DND-41 (cell line): ENCODE measurements around the gene AK8.

Experiments used
- ATAC-seq: fragments of 200-7000 bp; cut with Tn5 transposase; 3 replicates; pipeline ENCODE4 v1.9.1; 2021; ENCODE audit warnings: low read depth; ENCODE audit not compliant: insufficient read depth
- DNase-seq: peaks from one replicate; pipeline ENCODE4 v3.0.0-alpha.2; 2020
- H2AFZ ChIP-seq: 2 replicates; pipeline ENCODE4 v1.6.0; 2012; ENCODE audit warnings: low read depth, low read length
- H3K27ac ChIP-seq: 2 replicates; pipeline ENCODE4 v1.5.1; 2012; ENCODE audit warnings: low read length, inconsistent platforms
- H3K27me3 ChIP-seq: fragments of 200-600 bp; sonication (generic); 2 replicates; pipeline ENCODE4 v1.6.0; 2012; ENCODE audit warnings: low read length, mild to moderate bottlenecking, inconsistent platforms; ENCODE audit not compliant: insufficient read depth, poor library complexity
- H3K36me3 ChIP-seq: 2 replicates; pipeline ENCODE4 v1.5.1; 2012; ENCODE audit warnings: low read length, inconsistent platforms; ENCODE audit not compliant: insufficient read depth
- H3K4me1 ChIP-seq: 2 replicates; pipeline ENCODE4 v1.5.1; 2012; ENCODE audit warnings: mild to moderate bottlenecking, low read length; ENCODE audit not compliant: insufficient read depth
- H3K4me2 ChIP-seq: 2 replicates; pipeline ENCODE4 v1.6.0; 2012; ENCODE audit warnings: mild to moderate bottlenecking, moderate library complexity, low read length, inconsistent platforms; ENCODE audit not compliant: insufficient read depth
- H3K4me3 ChIP-seq, 2 experiments: fragments of 200-600 bp in 1 of 2; shearing (Covaris generic) in 1 of 2; 2 replicates each; pipeline ENCODE4 v1.5.1; 2012 to 2016; ENCODE audit warnings: inconsistent platforms in 2 of 2, low read length in 2 of 2, mild to moderate bottlenecking in 2 of 2, low read depth in 1 of 2, moderate library complexity in 1 of 2
- H3K79me2 ChIP-seq: 2 replicates; pipeline ENCODE4 v1.6.0; 2012; ENCODE audit warnings: low read length, inconsistent platforms; ENCODE audit not compliant: insufficient read depth
- H3K9ac ChIP-seq: 2 replicates; pipeline ENCODE4 v1.6.0; 2012; ENCODE audit warnings: low read depth, mild to moderate bottlenecking, inconsistent platforms, low read length, moderate library complexity
- H3K9me3 ChIP-seq: 2 replicates; pipeline ENCODE4 v1.5.1; 2012; ENCODE audit warnings: low read length, moderate library complexity, mild to moderate bottlenecking, inconsistent platforms; ENCODE audit not compliant: insufficient read depth, severe bottlenecking
- H4K20me1 ChIP-seq: 2 replicates; pipeline ENCODE4 v1.6.0; 2012; ENCODE audit warnings: low read length; ENCODE audit not compliant: insufficient read depth
- CTCF ChIP-seq: IDR thresholded peaks from 2 replicates; pipeline ENCODE4 v1.5.1; 2012; ENCODE audit warnings: borderline replicate concordance, low read length, moderate library complexity, mild to moderate bottlenecking; ENCODE audit not compliant: poor library complexity, severe bottlenecking; ENCODE audit errors: extremely low read depth
- EZH2 ChIP-seq: IDR thresholded peaks from 3 replicates; pipeline ENCODE4 v1.6.1; 2012; ENCODE audit warnings: borderline replicate concordance, low read depth, mild to moderate bottlenecking, moderate library complexity, low read length, inconsistent platforms; ENCODE audit not compliant: severe bottlenecking

Gene AK8

GRCh38 chr9:132827366-132827765 lies 50.7 kb downstream of the AK8 start:
- peaks cover 24% of the 10 kb centered on the region for H3K4me1 ChIP-seq
- H4K20me1 ChIP-seq = no peaks in the 10 kb centered on the region
- H3K9ac ChIP-seq = no peak overlapping the region
- H3K4me3 ChIP-seq = no peak overlapping the region
- no peaks in the 10 kb centered on the region for H3K79me2 ChIP-seq
- no peak for TF ChIP-seq EZH2
- TF ChIP-seq CTCF = no peak
- H2AFZ ChIP-seq = no peak overlapping the region
- H3K27me3 ChIP-seq = no peaks in the 10 kb centered on the region
- no peak overlapping the region for H3K4me2 ChIP-seq
- no peaks in the 10 kb centered on the region for H3K9me3 ChIP-seq
- H3K27ac ChIP-seq = no peak overlapping the region
- ATAC-seq (no peak), DNase-seq (no peak)
- H3K36me3 ChIP-seq = no peaks in the 10 kb centered on the region

GRCh38 chr9:132826621-132827365 lies 51.3 kb downstream of the AK8 start:
- Histone ChIP-seq H3K27me3 (no peaks in the 10 kb centered on the region), H3K4me3 (no peak overlapping the region), H3K4me2 (no peak overlapping the region), H3K9me3 (no peaks in the 10 kb centered on the region), H2AFZ (no peak overlapping the region), H3K9ac (no peak overlapping the region), H3K36me3 (no peaks in the 10 kb centered on the region), H3K4me1 (peaks cover 24% of the 10 kb centered on the region), H3K79me2 (no peaks in the 10 kb centered on the region), H3K27ac (no peak overlapping the region), H4K20me1 (no peaks in the 10 kb centered on the region)
- ATAC-seq = no peak
- TF ChIP-seq CTCF (no peak), EZH2 (no peak)
- no peak for DNase-seq

GRCh38 chr9:132826131-132826530 lies 52.0 kb downstream of the AK8 start:
- DNase-seq = no peak
- no peak overlapping the region for H2AFZ ChIP-seq

More at GRCh38 chr9:132826131-132826530, 52.0 kb downstream of the AK8 start:
- no peaks in the 10 kb centered on the region for H3K27me3 ChIP-seq
- no peak overlapping the region for H3K9ac ChIP-seq
- no peaks in the 10 kb centered on the region for H3K36me3 ChIP-seq
- peaks cover 24% of the 10 kb centered on the region for H3K4me1 ChIP-seq
- H4K20me1 ChIP-seq = no peaks in the 10 kb centered on the region
- no peak overlapping the region for H3K4me3 ChIP-seq
- no peak overlapping the region for H3K4me2 ChIP-seq
- TF ChIP-seq CTCF (no peak), EZH2 (no peak)
- H3K9me3 ChIP-seq = no peaks in the 10 kb centered on the region
- no peaks in the 10 kb centered on the region for H3K79me2 ChIP-seq
- ATAC-seq = no peak
- no peak overlapping the region for H3K27ac ChIP-seq
